ENCODE results near the gene IKBKG. TPM values are rescaled to one million over a fixed set of nuclear protein-coding genes. Genes with fewer than 3 reads are reported as not detected.

Gene IKBKG
- total and polyA plus RNA-seq, 2 of the 4 experiments (the other 2 are of a cell fraction), result 16.5 to 38.2 TPM

- Histone ChIP-seq H3K27ac (ENCODE audit: insufficient read depth, low read length) (no peak overlapping the region), H3K79me1 (ENCODE audit: low read depth in 1 of 2, low read length in 2 of 2) (no peaks in the 10 kb centered on the region), H2AK5ac (ENCODE audit: low read depth, low read length) (no peak overlapping the region), H2AFZ (replicated peaks; ENCODE audit: low read length, poor library complexity) (no peak overlapping the region), H3K18ac (ENCODE audit: low read depth, low read length) (no peak overlapping the region), H3K27me3 (ENCODE audit: control insufficient read depth, insufficient read depth, low read length) (peaks cover 20% of the 10 kb centered on the region), H3K36me3 (ENCODE audit: control insufficient read depth, insufficient read depth, low read length) (no peaks in the 10 kb centered on the region), H2BK15ac (ENCODE audit: low read depth, low read length) (no peak overlapping the region), H3K4me2 (ENCODE audit: low read depth, low read length) (no peak overlapping the region), H4K91ac (ENCODE audit: insufficient read depth, low read depth, low read length) (no peak overlapping the region), H2AK9ac (replicated peaks; ENCODE audit: low read depth, low read length, poor library complexity) (no peak overlapping the region), H3K23ac (ENCODE audit: low read depth, low read length) (no peak overlapping the region), H3K9ac (ENCODE audit: low read depth, low read length) (no peak overlapping the region), H3K9me3 (ENCODE audit: control insufficient read depth, insufficient read depth, low read length) (peaks cover 11% of the 10 kb centered on the region), H2BK20ac (ENCODE audit: low read depth, low read length) (no peak overlapping the region), H3K9me1 (ENCODE audit: insufficient read depth, low read length) (no peaks in the 10 kb centered on the region), H4K8ac (ENCODE audit: low read depth in 2 of 2, low read length in 2 of 2) (no peak overlapping the region), H3K14ac (replicated peaks; ENCODE audit: low read depth, low read length) (no peak overlapping the region), H3K56ac (ENCODE audit: extremely low read depth, insufficient read depth, low read length) (no peak overlapping the region; the same call in 1 of the 2 replicates), H2BK120ac (ENCODE audit: low read depth, low read length) (no peak overlapping the region), H3K4ac (ENCODE audit: low read depth, low read length) (no peak overlapping the region), H2BK5ac (ENCODE audit: low read depth, low read length, poor library complexity, severe bottlenecking) (no peak overlapping the region), H4K5ac (ENCODE audit: low read depth, low read length) (no peak overlapping the region), H3K4me1 (ENCODE audit: control insufficient read depth, insufficient read depth, low read length) (no peaks in the 10 kb centered on the region; the same call in 1 of the 2 replicates), H4K20me1 (ENCODE audit: insufficient read depth, low read length) (no peaks in the 10 kb centered on the region), H3K4me3 (ENCODE audit: insufficient read depth, low read depth, low read length) (no peak overlapping the region)
- POLR2A ChIA-PET (ENCODE audit: unreplicated experiment), result no interaction called here
- ATAC-seq (ENCODE audit: low read depth) (peak; percentile 40), DNase-seq (peak; percentile 16)
- no TSS peak for BruUV-seq (replicated peaks)
- in situ Hi-C loops (cut with MboI; ENCODE audit: low sequenced_read_pairs) (loop anchor here (25.0 kb wide), 1 partner anchor 141 kb away; no protein-coding TSS in a partner anchor), dilution Hi-C loops (cut with HindIII; ENCODE audit: low sequenced_read_pairs, unreplicated experiment) (no loop called here), intact Hi-C loops (cut with micrococcal nuclease) (no loop called here)
- TF ChIP-seq CEBPB (IDR thresholded peaks at IDR 0.05; ENCODE audit: low read depth, low read length) (peak; percentile 58; the same call in 1 of the 2 replicates), MAZ (IDR thresholded peaks at IDR 0.05; ENCODE audit: borderline replicate concordance, low read depth, low read length) (no peak)
- no CpG with 5 or more reads among the region's 3 CpGs for WGBS, 2 experiments (ENCODE audit: extremely low coverage in 2 of 2, insufficient read length in 1 of 2)
- CTCF ChIA-PET, result no interaction called here
Measured at GRCh38 chrX:154596290-154596929, 49.0 kb downstream of the IKBKG start.
